PFSK-1 (cell line): ENCODE measurements around the gene PIGR.

Experiments
- FOXP2 ChIP-seq: optimal IDR thresholded peaks from 2 replicates; pipeline ENCODE3; 2011; ENCODE audit warnings: borderline replicate concordance, control low read depth, inconsistent platforms; ENCODE audit not compliant: insufficient read depth; ENCODE audit errors: extremely low read length, extremely low read depth
- POLR2AphosphoS5 ChIP-seq: IDR thresholded peaks from 2 replicates; pipeline ENCODE4 v1.6.1; 2012; ENCODE audit warnings: low read depth, mild to moderate bottlenecking, control low read depth, low read length, moderate library complexity
- SIN3A ChIP-seq: IDR thresholded peaks from 2 replicates; pipeline ENCODE4 v1.6.1; 2012; ENCODE audit warnings: mild to moderate bottlenecking, low read length, moderate library complexity, borderline replicate concordance; ENCODE audit not compliant: insufficient read depth
- TAF1 ChIP-seq: IDR thresholded peaks from 2 replicates; pipeline ENCODE4 v1.6.1; 2012; ENCODE audit warnings: low read length, control low read depth, borderline replicate concordance; ENCODE audit not compliant: insufficient read depth
- TF ChIP-seq, protein P1 (sequence below), 2 experiments: IDR thresholded peaks; 2 replicates each; pipeline versions ENCODE4 v1.6.1 to v1.8.0; 2011 to 2012; ENCODE audit warnings: low read depth in 2 of 2, low read length in 2 of 2, control low read depth in 1 of 2, inconsistent platforms in 1 of 2, mild to moderate bottlenecking in 1 of 2, moderate library complexity in 1 of 2; ENCODE audit not compliant: insufficient read depth in 1 of 2

Gene PIGR

DNA sequence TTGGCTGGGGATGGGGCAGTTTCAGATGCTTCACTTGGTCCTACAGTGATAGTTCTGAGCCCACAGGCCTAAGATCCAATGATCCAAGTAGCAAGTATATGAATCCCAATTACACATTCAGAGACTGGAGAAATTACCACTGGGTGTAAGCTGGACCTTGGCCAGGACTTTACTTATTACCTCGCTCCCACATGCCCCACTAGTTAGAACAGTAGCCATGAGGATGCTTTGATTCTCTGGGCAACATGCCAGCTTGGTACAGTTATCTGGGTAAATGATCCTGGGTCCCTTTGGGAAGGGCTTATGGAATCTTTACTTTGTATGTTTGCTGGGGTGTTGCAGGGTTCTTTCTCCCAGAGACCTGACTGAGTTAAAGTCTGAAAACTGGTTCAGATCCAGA is 29.0 kb upstream of the PIGR start:
- TF ChIP-seq, protein P1, sequence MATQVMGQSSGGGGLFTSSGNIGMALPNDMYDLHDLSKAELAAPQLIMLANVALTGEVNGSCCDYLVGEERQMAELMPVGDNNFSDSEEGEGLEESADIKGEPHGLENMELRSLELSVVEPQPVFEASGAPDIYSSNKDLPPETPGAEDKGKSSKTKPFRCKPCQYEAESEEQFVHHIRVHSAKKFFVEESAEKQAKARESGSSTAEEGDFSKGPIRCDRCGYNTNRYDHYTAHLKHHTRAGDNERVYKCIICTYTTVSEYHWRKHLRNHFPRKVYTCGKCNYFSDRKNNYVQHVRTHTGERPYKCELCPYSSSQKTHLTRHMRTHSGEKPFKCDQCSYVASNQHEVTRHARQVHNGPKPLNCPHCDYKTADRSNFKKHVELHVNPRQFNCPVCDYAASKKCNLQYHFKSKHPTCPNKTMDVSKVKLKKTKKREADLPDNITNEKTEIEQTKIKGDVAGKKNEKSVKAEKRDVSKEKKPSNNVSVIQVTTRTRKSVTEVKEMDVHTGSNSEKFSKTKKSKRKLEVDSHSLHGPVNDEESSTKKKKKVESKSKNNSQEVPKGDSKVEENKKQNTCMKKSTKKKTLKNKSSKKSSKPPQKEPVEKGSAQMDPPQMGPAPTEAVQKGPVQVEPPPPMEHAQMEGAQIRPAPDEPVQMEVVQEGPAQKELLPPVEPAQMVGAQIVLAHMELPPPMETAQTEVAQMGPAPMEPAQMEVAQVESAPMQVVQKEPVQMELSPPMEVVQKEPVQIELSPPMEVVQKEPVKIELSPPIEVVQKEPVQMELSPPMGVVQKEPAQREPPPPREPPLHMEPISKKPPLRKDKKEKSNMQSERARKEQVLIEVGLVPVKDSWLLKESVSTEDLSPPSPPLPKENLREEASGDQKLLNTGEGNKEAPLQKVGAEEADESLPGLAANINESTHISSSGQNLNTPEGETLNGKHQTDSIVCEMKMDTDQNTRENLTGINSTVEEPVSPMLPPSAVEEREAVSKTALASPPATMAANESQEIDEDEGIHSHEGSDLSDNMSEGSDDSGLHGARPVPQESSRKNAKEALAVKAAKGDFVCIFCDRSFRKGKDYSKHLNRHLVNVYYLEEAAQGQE (IDR thresholded peaks at IDR 0.05; ENCODE audit: insufficient read depth in 1 of 2, low read depth in 2 of 2, low read length in 2 of 2): no peak
- TF ChIP-seq SIN3A (no peak), FOXP2 (no peak)

DNA sequence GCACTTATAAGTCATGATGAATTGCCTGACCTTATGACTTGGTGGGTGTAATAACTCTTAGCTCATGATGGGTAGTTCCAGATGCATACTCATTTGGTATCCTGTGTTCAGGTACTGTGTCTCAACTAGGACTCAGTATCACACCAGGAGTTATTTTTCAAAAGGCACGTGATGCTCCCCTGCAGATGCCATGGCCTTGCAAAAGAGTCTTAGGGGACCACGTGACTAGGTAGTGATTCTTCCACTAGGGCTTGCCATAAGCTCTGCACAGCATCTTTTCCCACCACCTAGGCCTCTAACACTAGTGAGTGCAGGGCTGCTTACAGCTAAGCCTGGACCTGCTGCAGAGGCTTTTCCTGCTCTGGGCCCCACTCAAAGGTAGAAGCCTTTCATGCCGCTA is 27.9 kb upstream of the PIGR start:
- TF ChIP-seq FOXP2 (no peak), TAF1 (no peak), SIN3A (no peak), POLR2AphosphoS5 (no peak)
- TF ChIP-seq, protein P1 (IDR thresholded peaks at IDR 0.05; ENCODE audit: insufficient read depth in 1 of 2, low read depth in 2 of 2, low read length in 2 of 2): no peak

DNA sequence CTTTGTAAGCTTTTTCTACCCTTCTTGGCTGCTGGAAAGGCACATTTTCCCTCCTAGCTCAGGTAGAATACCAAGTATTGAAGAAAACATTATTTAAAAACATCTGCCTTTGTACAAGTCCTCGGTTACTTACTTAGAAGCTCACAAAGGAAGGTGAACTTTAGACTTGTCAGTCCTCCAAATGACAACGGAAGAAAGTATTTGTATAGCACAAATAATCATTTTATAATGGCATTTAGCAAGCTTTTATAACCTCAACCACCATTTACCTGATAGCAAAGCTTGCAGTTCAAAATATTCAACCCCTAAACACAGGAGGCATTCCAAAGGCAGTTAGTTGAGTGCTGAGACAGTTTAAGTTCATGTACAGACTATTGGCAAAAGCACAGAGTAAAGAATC is 26.5 kb upstream of the PIGR start:
- TF ChIP-seq SIN3A: no peak
- TF ChIP-seq TAF1: no peak
- TF ChIP-seq FOXP2: no peak
- TF ChIP-seq, protein P1 (IDR thresholded peaks at IDR 0.05; ENCODE audit: insufficient read depth in 1 of 2, low read depth in 2 of 2, low read length in 2 of 2): no peak
- no peak for TF ChIP-seq POLR2AphosphoS5

DNA sequence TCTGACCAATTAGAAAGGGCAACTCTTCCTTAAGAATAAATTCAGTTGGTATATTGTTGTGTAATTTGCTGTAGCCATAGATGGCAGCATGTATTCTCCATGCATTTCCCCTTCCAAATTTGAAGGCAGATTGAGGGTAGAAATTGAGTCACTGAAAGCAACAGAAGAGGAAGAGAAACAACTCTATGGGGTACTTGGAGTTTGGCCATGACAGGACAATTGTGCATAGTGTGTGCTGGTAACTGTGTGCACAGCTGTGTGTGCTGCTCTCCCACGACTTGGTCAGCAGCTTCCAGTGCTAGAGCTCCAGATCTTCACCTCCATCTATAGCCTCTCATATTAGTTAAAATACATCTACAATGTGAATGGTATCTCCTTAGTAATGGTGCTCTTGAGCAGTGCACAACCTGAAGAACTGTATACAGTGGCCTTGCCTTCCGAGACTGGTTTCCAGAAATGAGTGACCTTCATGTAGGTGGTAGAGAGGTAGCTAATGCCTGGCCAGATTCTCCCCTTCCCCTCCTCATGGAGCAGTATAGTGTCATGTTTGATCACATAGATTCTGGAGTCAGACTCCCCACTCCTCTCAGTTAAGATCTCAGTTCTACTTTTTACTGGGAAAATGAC is 24.9 kb upstream of the PIGR start:
- TF ChIP-seq POLR2AphosphoS5: no peak
- TF ChIP-seq TAF1: no peak
- no peak for TF ChIP-seq SIN3A
- TF ChIP-seq FOXP2: no peak

DNA sequence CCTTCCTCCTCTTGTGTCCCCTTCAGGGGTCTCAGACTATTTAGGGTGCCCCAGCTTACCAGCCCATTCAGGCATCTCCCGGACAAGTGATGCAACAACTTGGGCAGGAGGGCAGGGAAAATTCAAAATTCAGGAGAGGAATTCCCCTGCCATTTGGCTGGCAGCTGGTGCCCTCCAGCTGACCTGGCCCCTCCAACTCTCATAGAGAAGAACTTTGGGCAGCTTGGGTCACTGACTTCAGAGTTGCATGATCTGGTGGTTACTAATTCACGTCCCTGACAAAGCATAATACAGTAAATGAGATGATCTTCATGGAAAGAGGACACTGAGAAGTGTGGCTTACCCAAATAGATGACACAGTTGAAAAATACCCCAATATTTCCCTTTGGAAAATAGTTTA is 24.2 kb upstream of the PIGR start, which contains the start of gene FCAMR:
Gene FCAMR (minus strand): TSS at position 15 of the 400 bp plus-strand sequence. CDS start 335 bp downstream, outside the sequence.
- TF ChIP-seq SIN3A: no peak
- no peak for TF ChIP-seq POLR2AphosphoS5
- no peak for TF ChIP-seq FOXP2
- TF ChIP-seq, protein P1 (IDR thresholded peaks at IDR 0.05; ENCODE audit: insufficient read depth in 1 of 2, low read depth in 2 of 2, low read length in 2 of 2): no peak
- TF ChIP-seq TAF1: no peak
